H9 (cell line): Measurements from ENCODE around the gene HDAC1. TPM values are rescaled to one million over a fixed set of nuclear protein-coding genes. Genes with fewer than 3 reads are reported as not detected.

Source experiments
- DNase-seq: peaks from one replicate; pipeline ENCODE4 v3.0.0-alpha.2; 2017
- H2AFZ ChIP-seq: one replicate; pipeline ENCODE4 v1.6.1; 2013; ENCODE audit warnings: mild to moderate bottlenecking, low read length, control low read depth, moderate library complexity
- H2AK5ac ChIP-seq: 2 replicates; pipeline ENCODE4 v1.6.1; 2013; ENCODE audit warnings: low read length, control low read depth, mixed read lengths; ENCODE audit not compliant: insufficient read length
- H2BK120ac ChIP-seq: one replicate; pipeline ENCODE4 v1.6.1; 2013; ENCODE audit warnings: low read depth, mild to moderate bottlenecking, low read length, control low read depth, inconsistent platforms; ENCODE audit not compliant: poor library complexity, severe bottlenecking
- H2BK12ac ChIP-seq: 2 replicates; pipeline ENCODE4 v1.6.1; 2013; ENCODE audit warnings: low read length, control low read depth, mixed read lengths, low read depth; ENCODE audit not compliant: insufficient read length
- H2BK15ac ChIP-seq: 2 replicates; pipeline ENCODE4 v1.6.1; 2013; ENCODE audit warnings: low read depth, low read length, control low read depth
- H2BK20ac ChIP-seq: one replicate; pipeline ENCODE4 v1.6.1; 2013; ENCODE audit warnings: low read depth, mild to moderate bottlenecking, low read length, control low read depth, inconsistent platforms; ENCODE audit not compliant: poor library complexity, severe bottlenecking
- H2BK5ac ChIP-seq: 2 replicates; pipeline ENCODE4 v1.6.1; 2013; ENCODE audit warnings: low read length, control low read depth, mixed read lengths; ENCODE audit not compliant: insufficient read length
- H3K14ac ChIP-seq: 2 replicates; pipeline ENCODE4 v1.6.1; 2013; ENCODE audit warnings: low read length, control low read depth; ENCODE audit not compliant: insufficient read depth
- H3K18ac ChIP-seq: 2 replicates; pipeline ENCODE4 v1.6.1; 2013; ENCODE audit warnings: low read depth, mild to moderate bottlenecking, mixed read lengths, low read length, control low read depth; ENCODE audit not compliant: insufficient read length
- H3K23ac ChIP-seq: 2 replicates; pipeline ENCODE4 v1.6.1; 2013; ENCODE audit warnings: low read length, control low read depth, mixed read lengths, low read depth; ENCODE audit not compliant: insufficient read length
- H3K23me2 ChIP-seq: 2 replicates; pipeline ENCODE4 v1.6.1; 2013; ENCODE audit warnings: low read depth, mild to moderate bottlenecking, mixed read lengths, low read length, control low read depth; ENCODE audit not compliant: insufficient read length, poor library complexity, severe bottlenecking
- H3K27ac ChIP-seq: 2 replicates; pipeline ENCODE4 v1.5.1; 2013; ENCODE audit warnings: low read length, control low read depth, mixed read lengths, low read depth; ENCODE audit not compliant: insufficient read length
- H3K27me3 ChIP-seq: 2 replicates; pipeline ENCODE4 v1.6.1; 2013; ENCODE audit warnings: low read length, control low read depth, inconsistent platforms; ENCODE audit not compliant: insufficient read depth
- H3K4ac ChIP-seq: 2 replicates; pipeline ENCODE4 v1.6.1; 2013; ENCODE audit warnings: low read depth, mild to moderate bottlenecking, control low read depth, inconsistent platforms, low read length, moderate library complexity
- H3K4me1 ChIP-seq: 2 replicates; pipeline ENCODE4 v1.6.1; 2013; ENCODE audit warnings: low read length, control low read depth, inconsistent platforms; ENCODE audit not compliant: insufficient read depth
- H3K4me2 ChIP-seq: 2 replicates; pipeline ENCODE4 v1.6.1; 2013; ENCODE audit warnings: low read length, control low read depth, mixed read lengths; ENCODE audit not compliant: insufficient read length, insufficient read depth
- H3K56ac ChIP-seq: 2 replicates; pipeline ENCODE4 v1.6.1; 2013; ENCODE audit warnings: low read depth, mild to moderate bottlenecking, mixed read lengths, low read length, control low read depth; ENCODE audit not compliant: insufficient read length
- H3K79me1 ChIP-seq: 2 replicates; pipeline ENCODE4 v1.6.1; 2013; ENCODE audit warnings: low read depth, mild to moderate bottlenecking, moderate library complexity, low read length, control low read depth, inconsistent platforms; ENCODE audit not compliant: insufficient read depth, poor library complexity, severe bottlenecking
- H3K79me2 ChIP-seq: 2 replicates; pipeline ENCODE4 v1.6.1; 2013; ENCODE audit warnings: low read length, control low read depth, inconsistent platforms; ENCODE audit not compliant: insufficient read depth
- H3K9ac ChIP-seq: 2 replicates; pipeline ENCODE4 v1.6.1; 2013; ENCODE audit warnings: low read length, control low read depth, mixed read lengths; ENCODE audit not compliant: insufficient read length; ENCODE audit errors: extremely low read depth
- H3K9me3 ChIP-seq: one replicate; pipeline ENCODE4 v1.6.1; 2013; ENCODE audit warnings: low read depth, low read length, inconsistent platforms; ENCODE audit not compliant: control insufficient read depth
- H3T11ph ChIP-seq: one replicate; pipeline ENCODE4 v1.6.1; 2013; ENCODE audit warnings: mild to moderate bottlenecking, low read length, control low read depth, inconsistent platforms
- H4K20me1 ChIP-seq: one replicate; pipeline ENCODE4 v1.6.1; 2013; ENCODE audit not compliant: control insufficient read depth, insufficient read length, insufficient read depth
- H4K5ac ChIP-seq: 2 replicates; pipeline ENCODE4 v1.6.1; 2013; ENCODE audit warnings: low read depth, mild to moderate bottlenecking, mixed read lengths, low read length, control low read depth; ENCODE audit not compliant: insufficient read length
- H4K8ac ChIP-seq: replicated peaks from 2 replicates; pipeline ENCODE4 v1.6.1; 2013; ENCODE audit warnings: low read length, control low read depth, mixed read lengths, low read depth; ENCODE audit not compliant: insufficient read length
- H4K91ac ChIP-seq: 2 replicates; pipeline ENCODE4 v1.6.1; 2013; ENCODE audit warnings: low read depth, mild to moderate bottlenecking, moderate library complexity, mixed read lengths, low read length, control low read depth; ENCODE audit not compliant: insufficient read length
- H3K27ac Mint-ChIP-seq, 3 experiments: 2 replicates in 2 of 3; 3 replicates in 1 of 3; pipeline ENCODE4 v1.8.0; 2020 to 2021; ENCODE audit warnings: mixed read lengths in 3 of 3, mild to moderate bottlenecking in 1 of 3, moderate library complexity in 1 of 3
- H3K27me3 Mint-ChIP-seq: 2 replicates; pipeline ENCODE4 v1.8.0; 2021; ENCODE audit warnings: low read depth, mild to moderate bottlenecking, moderate library complexity, mixed read lengths
- H3K36me3 Mint-ChIP-seq, 3 experiments: 2 replicates in 2 of 3; 3 replicates in 1 of 3; pipeline ENCODE4 v1.8.0; 2020 to 2021; ENCODE audit warnings: low read depth in 3 of 3, mixed read lengths in 3 of 3; ENCODE audit not compliant: insufficient read depth in 1 of 3
- H3K4me1 Mint-ChIP-seq, 2 experiments: 2 replicates each; pipeline ENCODE4 v1.8.0; 2020; ENCODE audit warnings: mixed read lengths in 2 of 2
- H3K4me3 Mint-ChIP-seq, 2 experiments: 2 replicates in 1 of 2; 3 replicates in 1 of 2; pipeline ENCODE4 v1.8.0; 2020 to 2021; ENCODE audit warnings: mild to moderate bottlenecking in 2 of 2, mixed read lengths in 2 of 2, moderate library complexity in 1 of 2
- H3K9me3 Mint-ChIP-seq, 2 experiments: 2 replicates in 1 of 2; 3 replicates in 1 of 2; pipeline ENCODE4 v1.8.0; 2020; ENCODE audit warnings: mild to moderate bottlenecking in 2 of 2, mixed read lengths in 2 of 2, moderate library complexity in 1 of 2
- WGBS: extraction: QIAGEN DNeasy Blood & Tissue Kit; methylation state at CpG from one replicate; pipeline ENCODE4 v1.1.7; 2013; ENCODE audit warnings: missing lambda C conversion rate, low lambda C conversion rate, mixed read lengths; ENCODE audit not compliant: insufficient read length; ENCODE audit errors: extremely low coverage; 5-methylcytosine and 5-hydroxymethylcytosine counted together
- total RNA-seq: library from RNA; stranded (reverse); gene quantifications from 2 replicates; pipeline ENCODE4 v1.2.1, GENCODE V29; 2021
- TF ChIP-seq, protein P1 (sequence below): fragments of 200-600 bp; sonication (generic); conservative IDR thresholded peaks from 3 replicates; pipeline ENCODE4 v1.8.0; 2021; ENCODE audit warnings: antibody characterized with exemption, mild to moderate bottlenecking

HDAC1 gene
- total RNA-seq, 1 experiment from 2014 or later, result 162 TPM

DNA sequence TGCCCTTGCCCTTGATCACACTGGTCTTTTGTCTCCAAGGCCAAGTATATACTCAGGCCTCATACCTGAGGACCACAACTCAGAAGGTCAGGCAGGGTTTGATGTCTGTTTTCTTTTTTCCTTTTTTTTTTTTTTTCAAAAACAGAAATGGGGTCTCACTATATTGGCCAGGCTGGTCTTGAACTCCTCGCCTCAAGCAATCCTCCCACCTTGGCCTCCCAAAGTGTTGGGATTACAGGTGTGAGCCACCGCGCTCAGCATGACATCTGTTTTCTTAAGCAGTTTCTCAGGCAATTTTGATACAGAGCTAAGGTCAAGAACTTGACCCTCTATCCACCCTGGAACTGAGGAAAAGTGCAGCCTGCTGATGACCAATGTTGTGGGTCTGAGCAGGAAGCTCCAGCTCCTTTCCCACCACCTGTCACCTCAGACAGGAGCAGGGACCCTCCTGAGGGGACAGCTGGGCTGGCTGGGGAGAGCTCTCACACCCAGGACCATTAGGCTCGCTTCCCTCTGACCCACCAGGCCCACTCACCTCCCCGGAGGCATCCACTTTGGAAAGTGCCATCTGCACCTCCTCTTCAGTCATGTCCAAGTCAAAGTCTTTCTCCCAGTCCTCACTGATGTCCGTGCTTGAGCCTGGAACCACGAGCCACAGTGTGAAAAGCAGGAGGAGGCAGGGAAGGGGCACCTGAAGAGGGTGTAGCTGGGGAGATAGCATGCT lies 76.2 kb downstream of the HDAC1 start:
- no peaks in the 10 kb centered on the region; the same call in 1 of the 2 replicates for H3K27me3 Mint-ChIP-seq
- no peak for DNase-seq
- H3K79me2 ChIP-seq, result no peaks in the 10 kb centered on the region
- H2BK120ac ChIP-seq, result no peak overlapping the region
- no peaks in the 10 kb centered on the region for H3K79me1 ChIP-seq
- no peak overlapping the region for H4K91ac ChIP-seq
- peaks cover 15 to 78% (median 73%) of the 10 kb centered on the region in 3 experiments for H3K36me3 Mint-ChIP-seq
- no peaks in the 10 kb centered on the region for H3K23me2 ChIP-seq
- no peak overlapping the region for H2BK15ac ChIP-seq
- H4K5ac ChIP-seq, result no peak overlapping the region
- no peak overlapping the region for H3K14ac ChIP-seq
- no peak overlapping the region for H3K27ac ChIP-seq
- H3K4me1 ChIP-seq, result no peaks in the 10 kb centered on the region
- no peaks in the 10 kb centered on the region for H3K9me3 Mint-ChIP-seq
- no peaks in the 10 kb centered on the region for H4K20me1 ChIP-seq
- no peak overlapping the region for H3T11ph ChIP-seq
- no peak overlapping the region for H3K56ac ChIP-seq
- no peak overlapping the region for H4K8ac ChIP-seq
- TF ChIP-seq, protein P1, sequence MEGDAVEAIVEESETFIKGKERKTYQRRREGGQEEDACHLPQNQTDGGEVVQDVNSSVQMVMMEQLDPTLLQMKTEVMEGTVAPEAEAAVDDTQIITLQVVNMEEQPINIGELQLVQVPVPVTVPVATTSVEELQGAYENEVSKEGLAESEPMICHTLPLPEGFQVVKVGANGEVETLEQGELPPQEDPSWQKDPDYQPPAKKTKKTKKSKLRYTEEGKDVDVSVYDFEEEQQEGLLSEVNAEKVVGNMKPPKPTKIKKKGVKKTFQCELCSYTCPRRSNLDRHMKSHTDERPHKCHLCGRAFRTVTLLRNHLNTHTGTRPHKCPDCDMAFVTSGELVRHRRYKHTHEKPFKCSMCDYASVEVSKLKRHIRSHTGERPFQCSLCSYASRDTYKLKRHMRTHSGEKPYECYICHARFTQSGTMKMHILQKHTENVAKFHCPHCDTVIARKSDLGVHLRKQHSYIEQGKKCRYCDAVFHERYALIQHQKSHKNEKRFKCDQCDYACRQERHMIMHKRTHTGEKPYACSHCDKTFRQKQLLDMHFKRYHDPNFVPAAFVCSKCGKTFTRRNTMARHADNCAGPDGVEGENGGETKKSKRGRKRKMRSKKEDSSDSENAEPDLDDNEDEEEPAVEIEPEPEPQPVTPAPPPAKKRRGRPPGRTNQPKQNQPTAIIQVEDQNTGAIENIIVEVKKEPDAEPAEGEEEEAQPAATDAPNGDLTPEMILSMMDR, result no peak
- no peak overlapping the region for H3K4ac ChIP-seq
- H3K23ac ChIP-seq, result no peak overlapping the region
- WGBS, result no CpG with 5 or more reads among the region's 7 CpGs
- no peak overlapping the region for H2AFZ ChIP-seq
- H2BK5ac ChIP-seq, result no peak overlapping the region
- H2BK20ac ChIP-seq, result no peak overlapping the region
- H3K9me3 ChIP-seq, result no peaks in the 10 kb centered on the region
- no peak overlapping the region for H2AK5ac ChIP-seq
- H3K27ac Mint-ChIP-seq, result no peak overlapping the region
- no peak overlapping the region for H3K9ac ChIP-seq
- H3K27me3 ChIP-seq, result no peaks in the 10 kb centered on the region
- no peak overlapping the region for H3K4me3 Mint-ChIP-seq
- H3K4me2 ChIP-seq, result no peak overlapping the region
- no peak overlapping the region for H2BK12ac ChIP-seq
- H3K4me1 Mint-ChIP-seq, result no peaks in the 10 kb centered on the region; a peak in 1 of 4 replicates
- no peak overlapping the region for H3K18ac ChIP-seq
